ENCODE data around the gene SEC31B.

SEC31B gene

GRCh38 chr10:100519311-100520051 is at the start of gene SEC31B:
TSS of gene SEC31B (minus strand) at chr10:100519861. CDS start at chr10:100516952, 2,909 bp downstream.
- H3K9me3 ChIP-seq (ENCODE audit: low read length), result no peaks in the 10 kb centered on the region
- H3K9ac ChIP-seq (ENCODE audit: low read length), result peak within 1 kb of the TSS; percentile 12
- H3K27ac ChIP-seq (ENCODE audit: low read depth, low read length), result no peak within 1 kb of the TSS
- H3K27me3 ChIP-seq (ENCODE audit: control insufficient read depth in 1 of 2, insufficient read depth in 2 of 2, low read length in 2 of 2), result no peaks in the 10 kb centered on the region
- no peaks in the 10 kb centered on the region for H3K4me1 ChIP-seq (ENCODE audit: insufficient read depth, low read length)
- H3K4me3 ChIP-seq (ENCODE audit: low read depth in 1 of 2, low read length in 2 of 2), result peak within 1 kb of the TSS; percentile 61 to 65
- H3K36me3 ChIP-seq (ENCODE audit: insufficient read depth, low read length), result peaks cover 26% of the 10 kb centered on the region

- H3K36me3 ChIP-seq (ENCODE audit: insufficient read depth, low read length), result no peaks in the 10 kb centered on the region
- peaks cover 49 to 64% of the 10 kb centered on the region in 2 donors for H3K27me3 ChIP-seq (ENCODE audit: control insufficient read depth in 1 of 2, insufficient read depth in 2 of 2, low read length in 2 of 2)
- H3K4me3 ChIP-seq (ENCODE audit: low read depth in 1 of 2, low read length in 2 of 2), result no peak overlapping the region
- no peaks in the 10 kb centered on the region for H3K9me3 ChIP-seq (ENCODE audit: low read length)
- H3K9ac ChIP-seq (ENCODE audit: low read length), result no peak overlapping the region
- no peak overlapping the region for H3K27ac ChIP-seq (ENCODE audit: low read depth, low read length)
- no peaks in the 10 kb centered on the region for H3K4me1 ChIP-seq (ENCODE audit: insufficient read depth, low read length)
These were observed 49.3 kb upstream of the SEC31B start for GRCh38 chr10:100568912-100569311.

GRCh38 chr10:100567826-100568225 is 48.2 kb upstream of the SEC31B start:
- Histone ChIP-seq H3K9ac (ENCODE audit: low read length) (no peak overlapping the region), H3K4me3 (ENCODE audit: low read depth in 1 of 2, low read length in 2 of 2) (no peak overlapping the region), H3K9me3 (ENCODE audit: low read length) (no peaks in the 10 kb centered on the region), H3K36me3 (ENCODE audit: insufficient read depth, low read length) (no peaks in the 10 kb centered on the region), H3K27ac (ENCODE audit: low read depth, low read length) (no peak overlapping the region), H3K4me1 (ENCODE audit: insufficient read depth, low read length) (no peaks in the 10 kb centered on the region), H3K27me3 (ENCODE audit: control insufficient read depth in 1 of 2, insufficient read depth in 2 of 2, low read length in 2 of 2) (peaks cover 59 to 66% of the 10 kb centered on the region in 2 donors)

- no peak overlapping the region for H3K9ac ChIP-seq (ENCODE audit: low read length)
- H3K4me1 ChIP-seq (ENCODE audit: insufficient read depth, low read length), result no peaks in the 10 kb centered on the region
- H3K4me3 ChIP-seq (ENCODE audit: low read depth in 1 of 2, low read length in 2 of 2), result no peak overlapping the region
- peaks cover 64 to 72% of the 10 kb centered on the region in 2 donors for H3K27me3 ChIP-seq (ENCODE audit: control insufficient read depth in 1 of 2, insufficient read depth in 2 of 2, low read length in 2 of 2)
- H3K9me3 ChIP-seq (ENCODE audit: low read length), result no peaks in the 10 kb centered on the region
- H3K36me3 ChIP-seq (ENCODE audit: insufficient read depth, low read length), result no peaks in the 10 kb centered on the region
- no peak overlapping the region for H3K27ac ChIP-seq (ENCODE audit: low read depth, low read length)
These were observed 47.6 kb upstream of the SEC31B start for GRCh38 chr10:100567249-100567648.

- Histone ChIP-seq H3K9me3 (ENCODE audit: low read length) (no peaks in the 10 kb centered on the region), H3K4me3 (ENCODE audit: low read depth in 1 of 2, low read length in 2 of 2) (no peak overlapping the region), H3K36me3 (ENCODE audit: insufficient read depth, low read length) (no peaks in the 10 kb centered on the region), H3K9ac (ENCODE audit: low read length) (no peak overlapping the region), H3K27ac (ENCODE audit: low read depth, low read length) (no peak overlapping the region), H3K4me1 (ENCODE audit: insufficient read depth, low read length) (no peaks in the 10 kb centered on the region), H3K27me3 (ENCODE audit: control insufficient read depth in 1 of 2, insufficient read depth in 2 of 2, low read length in 2 of 2) (peaks cover 70 to 77% of the 10 kb centered on the region in 2 donors)
These were observed 46.9 kb upstream of the SEC31B start for GRCh38 chr10:100566561-100566960.

GRCh38 chr10:100565206-100565985 is 45.7 kb upstream of the SEC31B start:
- no peaks in the 10 kb centered on the region for H3K36me3 ChIP-seq (ENCODE audit: insufficient read depth, low read length)
- no peak overlapping the region for H3K9ac ChIP-seq (ENCODE audit: low read length)
- H3K27ac ChIP-seq (ENCODE audit: low read depth, low read length), result no peak overlapping the region
- no peak overlapping the region for H3K4me3 ChIP-seq (ENCODE audit: low read depth in 1 of 2, low read length in 2 of 2)
- H3K27me3 ChIP-seq (ENCODE audit: control insufficient read depth in 1 of 2, insufficient read depth in 2 of 2, low read length in 2 of 2), result peaks cover 63 to 69% of the 10 kb centered on the region in 2 donors
- H3K9me3 ChIP-seq (ENCODE audit: low read length), result no peaks in the 10 kb centered on the region
- no peaks in the 10 kb centered on the region for H3K4me1 ChIP-seq (ENCODE audit: insufficient read depth, low read length)

- Histone ChIP-seq H3K27me3 (ENCODE audit: control insufficient read depth in 1 of 2, insufficient read depth in 2 of 2, low read length in 2 of 2) (peaks cover 36 to 41% of the 10 kb centered on the region in 2 donors), H3K4me1 (ENCODE audit: insufficient read depth, low read length) (no peaks in the 10 kb centered on the region), H3K4me3 (ENCODE audit: low read depth in 1 of 2, low read length in 2 of 2) (no peak overlapping the region), H3K27ac (ENCODE audit: low read depth, low read length) (no peak overlapping the region), H3K9ac (ENCODE audit: low read length) (no peak overlapping the region), H3K36me3 (ENCODE audit: insufficient read depth, low read length) (peaks cover 9% of the 10 kb centered on the region), H3K9me3 (ENCODE audit: low read length) (no peaks in the 10 kb centered on the region)
These were observed 42.5 kb upstream of the SEC31B start for GRCh38 chr10:100562008-100562672.

GRCh38 chr10:100561005-100561404 is 41.3 kb upstream of the SEC31B start:
- peaks cover 31 to 36% of the 10 kb centered on the region in 2 donors for H3K27me3 ChIP-seq (ENCODE audit: control insufficient read depth in 1 of 2, insufficient read depth in 2 of 2, low read length in 2 of 2)

GRCh38 chr10:100560248-100560647 is 40.6 kb upstream of the SEC31B start:
- no peaks in the 10 kb centered on the region for H3K9me3 ChIP-seq (ENCODE audit: low read length)
- H3K27ac ChIP-seq (ENCODE audit: low read depth, low read length), result no peak overlapping the region
- H3K36me3 ChIP-seq (ENCODE audit: insufficient read depth, low read length), result peaks cover 20% of the 10 kb centered on the region
- H3K9ac ChIP-seq (ENCODE audit: low read length), result no peak overlapping the region
- H3K4me1 ChIP-seq (ENCODE audit: insufficient read depth, low read length), result no peaks in the 10 kb centered on the region
- no peak overlapping the region for H3K4me3 ChIP-seq (ENCODE audit: low read depth in 1 of 2, low read length in 2 of 2)
- H3K27me3 ChIP-seq (ENCODE audit: control insufficient read depth in 1 of 2, insufficient read depth in 2 of 2, low read length in 2 of 2), result peaks cover 29 to 32% of the 10 kb centered on the region in 2 donors

More at GRCh38 chr10:100561005-100561404, 41.3 kb upstream of the SEC31B start:
- no peak overlapping the region for H3K9ac ChIP-seq (ENCODE audit: low read length)
- H3K4me1 ChIP-seq (ENCODE audit: insufficient read depth, low read length), result no peaks in the 10 kb centered on the region
- H3K9me3 ChIP-seq (ENCODE audit: low read length), result no peaks in the 10 kb centered on the region
- peaks cover 20% of the 10 kb centered on the region for H3K36me3 ChIP-seq (ENCODE audit: insufficient read depth, low read length)
- H3K27ac ChIP-seq (ENCODE audit: low read depth, low read length), result no peak overlapping the region
- no peak overlapping the region for H3K4me3 ChIP-seq (ENCODE audit: low read depth in 1 of 2, low read length in 2 of 2)

- Histone ChIP-seq H3K4me3 (ENCODE audit: low read depth in 1 of 2, low read length in 2 of 2) (no peak overlapping the region), H3K9me3 (ENCODE audit: low read length) (no peaks in the 10 kb centered on the region), H3K27ac (ENCODE audit: low read depth, low read length) (no peak overlapping the region), H3K36me3 (ENCODE audit: insufficient read depth, low read length) (peaks cover 28% of the 10 kb centered on the region), H3K9ac (ENCODE audit: low read length) (no peak overlapping the region), H3K4me1 (ENCODE audit: insufficient read depth, low read length) (no peaks in the 10 kb centered on the region), H3K27me3 (ENCODE audit: control insufficient read depth in 1 of 2, insufficient read depth in 2 of 2, low read length in 2 of 2) (no peaks in the 10 kb centered on the region)
These were observed 35.2 kb upstream of the SEC31B start for GRCh38 chr10:100554902-100555301.

- H3K9ac ChIP-seq (ENCODE audit: low read length), result no peak overlapping the region
- H3K4me1 ChIP-seq (ENCODE audit: insufficient read depth, low read length), result no peaks in the 10 kb centered on the region
- H3K36me3 ChIP-seq (ENCODE audit: insufficient read depth, low read length), result peaks cover 36% of the 10 kb centered on the region
- H3K9me3 ChIP-seq (ENCODE audit: low read length), result no peaks in the 10 kb centered on the region
- H3K4me3 ChIP-seq (ENCODE audit: low read depth in 1 of 2, low read length in 2 of 2), result no peak overlapping the region
- no peaks in the 10 kb centered on the region for H3K27me3 ChIP-seq (ENCODE audit: control insufficient read depth in 1 of 2, insufficient read depth in 2 of 2, low read length in 2 of 2)
- no peak overlapping the region for H3K27ac ChIP-seq (ENCODE audit: low read depth, low read length)
These were observed 34.3 kb upstream of the SEC31B start for GRCh38 chr10:100553929-100554328.

Measured in muscle layer of colon (tissue), 2 donors.